K562 (cell line): ENCODE data around the gene EFNB3. TPM values are rescaled to one million over a fixed set of nuclear protein-coding genes. Genes with fewer than 3 reads are reported as not detected.

Experiments used
- ATF1 ChIP-seq, 2 experiments: fragments of 450-650 bp in 1 of 2; IDR thresholded peaks; 2 replicates each; pipeline ENCODE4 v1.6.1; 2016; ENCODE audit warnings: missing compliant biosample characterization in 1 of 2, missing genetic modification characterization in 1 of 2
- GATAD2A ChIP-seq: fragments of 450-650 bp; IDR thresholded peaks from 2 replicates; pipeline ENCODE4 v1.6.1; 2017
- HMGN3 ChIP-seq: IDR thresholded peaks from 2 replicates; pipeline ENCODE4 v1.6.1; 2011; ENCODE audit warnings: borderline replicate concordance, low read depth, mild to moderate bottlenecking, mixed read lengths, low read length; ENCODE audit not compliant: insufficient read length; ENCODE audit errors: extremely low read depth
- HNRNPK ChIP-seq: fragments of 200-400 bp; formaldehyde crosslinking; IDR thresholded peaks from one replicate; pipeline ENCODE4 v1.6.1; 2018; ENCODE audit warnings: mild to moderate bottlenecking, low read depth, low read length; ENCODE audit not compliant: poor library complexity, severe bottlenecking
- L3MBTL2 ChIP-seq: fragments of 450-650 bp; IDR thresholded peaks from 2 replicates; pipeline ENCODE4 v1.6.1; 2016; ENCODE audit warnings: mild to moderate bottlenecking, moderate library complexity
- MCM2 ChIP-seq: fragments of 450-650 bp; IDR thresholded peaks from 2 replicates; pipeline ENCODE4 v1.6.1; 2017; ENCODE audit warnings: low read depth, mild to moderate bottlenecking
- NR2F6 ChIP-seq: fragments of 450-650 bp; formaldehyde crosslinking; IDR thresholded peaks from 2 replicates; pipeline ENCODE4 v1.4.0; 2020; ENCODE audit warnings: mild to moderate bottlenecking
- NRF1 ChIP-seq, 2 experiments: fragments of 450-650 bp; IDR thresholded peaks in 1 of 2; conservative IDR thresholded peaks in 1 of 2; 2 replicates each; pipeline ENCODE4 v1.6.1; 2014; ENCODE audit warnings: mild to moderate bottlenecking in 2 of 2
- RAD51 ChIP-seq: fragments of 450-650 bp; IDR thresholded peaks from 2 replicates; pipeline ENCODE4 v1.7.1; 2016; ENCODE audit warnings: low read depth, mild to moderate bottlenecking, borderline replicate concordance
- SMAD1 ChIP-seq: fragments of 150-350 bp; IDR thresholded peaks from 2 replicates; pipeline ENCODE4 v1.6.1; 2014; ENCODE audit warnings: low read length, low read depth; ENCODE audit not compliant: partially characterized antibody
- UBTF ChIP-seq, 2 experiments: IDR thresholded peaks; 2 replicates each; pipeline ENCODE4 v1.6.1; 2012; ENCODE audit warnings: improper control_type of control experiment in 2 of 2, low read depth in 2 of 2, low read length in 2 of 2, borderline replicate concordance in 1 of 2
- ZNF232 ChIP-seq: sonication (generic); formaldehyde crosslinking; IDR thresholded peaks from 2 replicates; pipeline ENCODE4 v1.8.0; 2022; ENCODE audit warnings: mild to moderate bottlenecking, missing genetic modification reagents
- ZNF407 ChIP-seq: fragments of 450-650 bp; IDR thresholded peaks from 2 replicates; pipeline ENCODE4 v1.6.1; 2016; ENCODE audit warnings: low read depth
- ZNF512 ChIP-seq: IDR thresholded peaks from 2 replicates; pipeline ENCODE4 v1.6.1; 2016; ENCODE audit warnings: missing genetic modification characterization, missing compliant biosample characterization
- ZNF766 ChIP-seq: fragments of 200-800 bp; sonication (Bioruptor generic); conservative IDR thresholded peaks from 2 replicates; pipeline ENCODE4 v1.6.1; 2016; ENCODE audit warnings: missing genetic modification characterization, missing compliant biosample characterization
- polyA plus RNA-seq, 8 experiments: library from polyadenylated mRNA; depleted of rRNA in 4 of 8; stranded (reverse) in 5 of 8; unstranded in 3 of 8; fragments of >200 nt; fragmentation: Nextera tagmentation in 2 of 8; fragmentation: Illumina TruSeq in 1 of 8; extraction: Ambion mirVana in 2 of 8; extraction: Trizol in 1 of 8; gene quantifications; 2 replicates each; pipeline versions ENCODE4 v1.2.1 to v1.2.3, GENCODE V29; 2011 to 2014; ENCODE audit warnings: inconsistent platforms in 1 of 8, missing spikeins in 1 of 8
- total RNA-seq, 7 experiments: library from RNA; depleted of rRNA in 6 of 7; stranded (reverse); fragments of >200 nt in 6 of 7; fragmentation: Illumina TruSeq in 2 of 7; extraction: Trizol in 2 of 7; gene quantifications; 2 replicates each; pipeline versions ENCODE4 v1.2.1 to v1.2.3, GENCODE V29; 2011 to 2021; ENCODE audit warnings: low replicate concordance in 1 of 7

Gene EFNB3
- total and polyA plus RNA-seq, 9 of the 15 experiments (the other 6 are each of a cell fraction or from before 2014, with no cell fraction given): not detected

- TF ChIP-seq ZNF407 (no peak), RAD51 (no peak), MCM2 (no peak), NRF1 (conservative IDR thresholded peaks at IDR 0.05 in 1 of 2, IDR thresholded peaks at IDR 0.05 in 1 of 2) (peak; percentile 91 to 92), L3MBTL2 (peak; percentile 64), ZNF232 (CRISPR knock-in tag) (no peak), HNRNPK (no peak), HMGN3 (no peak), ZNF766 (no peak), NR2F6 (CRISPR knock-in tag) (no peak), UBTF (IDR thresholded peaks at IDR 0.05; ENCODE audit: borderline replicate concordance in 1 of 2, low read depth in 2 of 2, low read length in 2 of 2) (no peak; a peak in 1 of 4 replicates), ZNF512 (tag) (no peak), ATF1 (CRISPR knock-in tag; IDR thresholded peaks at IDR 0.05) (no peak), ATF1 (tag; IDR thresholded peaks at IDR 0.05) (no peak), SMAD1 (no peak), GATAD2A (no peak)
Observed at GRCh38 chr17:7716901-7717755, 12.1 kb downstream of the EFNB3 start, which contains the start of gene DNAH2 (continued).
